ENCODE data around the gene GARNL3.

- no peak for TF ChIP-seq POU2F2 (IDR thresholded peaks at IDR 0.05; ENCODE audit: low read depth, low read length)
- no peak for TF ChIP-seq POLR2A (IDR thresholded peaks at IDR 0.05; ENCODE audit: low read depth, low read length)
- TF ChIP-seq TAF1 (IDR thresholded peaks at IDR 0.05; ENCODE audit: low read depth, low read length) = no peak
- no peak for TF ChIP-seq POLR2AphosphoS5 (IDR thresholded peaks at IDR 0.05; ENCODE audit: low read depth, low read length)
- no peak for TF ChIP-seq SPI1 (IDR thresholded peaks at IDR 0.05; ENCODE audit: low read depth, low read length)
- no peak for TF ChIP-seq PAX5 (IDR thresholded peaks at IDR 0.05; ENCODE audit: insufficient read depth, low read length, severe bottlenecking)
These were observed 115.9 kb downstream of the GARNL3 start for GRCh38 chr9:127380479-127380878.

Data from GM12891 (cell line).